Prostate gland (tissue), 2 donors: ENCODE results near the gene FMN1. TPM values are rescaled to one million over a fixed set of nuclear protein-coding genes. Genes with fewer than 3 reads are reported as not detected.

Experiments used
- DNase-seq: peaks from one replicate; pipeline ENCODE4 v3.0.0-alpha.2; 2019; ENCODE audit warnings: low spot score
- H3K27ac ChIP-seq, 2 donors: fragments of 200-600 bp; sonication (generic); 2 replicates each; pipeline ENCODE4 v1.5.1; 2017 to 2019
- H3K27me3 ChIP-seq: fragments of 200-600 bp; sonication (generic); replicated peaks from 2 replicates; pipeline ENCODE4 v1.5.1; 2019; ENCODE audit not compliant: insufficient read depth
- H3K36me3 ChIP-seq, 2 donors: fragments of 200-600 bp; sonication (generic); 1 replicate in 1 of 2; 2 replicates in 1 of 2; pipeline versions ENCODE4 v1.5.1 to v1.8.1; 2017 to 2019
- H3K4me1 ChIP-seq: fragments of 200-600 bp; sonication (generic); replicated peaks from 2 replicates; pipeline ENCODE4 v1.5.1; 2019
- H3K4me3 ChIP-seq, 2 donors: fragments of 200-600 bp; sonication (generic); 2 replicates each; pipeline ENCODE4 v1.5.1; 2017 to 2019
- H3K9me3 ChIP-seq: fragments of 200-600 bp; sonication (generic); 2 replicates; pipeline ENCODE4 v1.5.1; 2017
- CTCF ChIP-seq, 4 experiments: fragments of 200-600 bp in 2 of 4; fragments of 450-650 bp in 2 of 4; sonication (generic) in 2 of 4; IDR thresholded peaks; 1 replicate in 3 of 4; 2 replicates in 1 of 4; pipeline ENCODE4 v1.5.1; 2016 to 2019; ENCODE audit warnings: antibody characterized with exemption in 4 of 4, mild to moderate bottlenecking in 2 of 4, moderate library complexity in 2 of 4
- POLR2A ChIP-seq: fragments of 450-650 bp; IDR thresholded peaks from one replicate; pipeline ENCODE4 v1.6.1; 2016; ENCODE audit warnings: antibody characterized with exemption, mild to moderate bottlenecking
- POLR2AphosphoS5 ChIP-seq: sonication (generic); formaldehyde crosslinking; IDR thresholded peaks from one replicate; pipeline ENCODE4 v1.6.1; 2017; ENCODE audit warnings: antibody characterized with exemption
- WGBS: methylation state at CpG from one replicate; pipeline ENCODE4 v1.1.5; 2018; 5-methylcytosine and 5-hydroxymethylcytosine counted together
- intact Hi-C: fragments of 100-400 bp; cut with DNase I; formaldehyde crosslinking; loops from one replicate; pipeline ENCODE4 v1.14.2; 2022
- total RNA-seq, 2 donors: library from RNA; depleted of rRNA; stranded (reverse); fragments of >200 nt; gene quantifications; one replicate each; pipeline ENCODE4 v1.1.0, GENCODE V29; 2016

Gene FMN1
- total RNA-seq, 2 donors from 2014 or later: 7.1 to 32.5 TPM

DNA sequence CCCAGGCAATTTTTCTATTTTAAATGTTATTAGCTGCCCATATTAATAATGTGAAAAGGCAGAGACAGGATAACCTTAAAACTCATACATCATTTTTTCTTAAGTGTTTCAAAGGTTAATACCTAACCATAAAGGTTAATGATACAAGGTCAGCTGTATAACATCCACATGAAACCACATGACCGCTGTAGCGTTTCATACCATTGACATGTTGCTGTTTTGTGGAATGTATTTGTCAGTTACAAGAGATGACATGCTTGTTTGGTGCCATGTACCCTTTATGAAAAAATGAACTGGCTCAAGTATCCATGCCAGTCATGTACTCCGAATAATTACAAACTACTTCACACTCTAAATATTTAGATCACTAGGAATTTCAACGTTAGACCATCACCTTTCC lies 207.4 kb downstream of the FMN1 start:
- 87% methylated on average over 4 of the region's 4 CpGs for WGBS
- no peaks in the 10 kb centered on the region for H3K27me3 ChIP-seq
- no peak overlapping the region for H3K27ac ChIP-seq
- no peak for DNase-seq
- no peaks in the 10 kb centered on the region for H3K36me3 ChIP-seq
- no peaks in the 10 kb centered on the region for H3K9me3 ChIP-seq
- intact Hi-C loops: no loop called here
- H3K4me3 ChIP-seq: no peak overlapping the region
- no peaks in the 10 kb centered on the region for H3K4me1 ChIP-seq
- TF ChIP-seq POLR2A (no peak), POLR2AphosphoS5 (no peak), CTCF (IDR thresholded peaks at IDR 0.05) (no peak)

- no peaks in the 10 kb centered on the region for H3K27me3 ChIP-seq
- WGBS: 59% methylated on average over 2 of the region's 2 CpGs
- DNase-seq: no peak
- no peak overlapping the region for H3K4me3 ChIP-seq
- no peaks in the 10 kb centered on the region for H3K4me1 ChIP-seq
- intact Hi-C loops: no loop called here
- no peaks in the 10 kb centered on the region for H3K36me3 ChIP-seq
- H3K27ac ChIP-seq: no peak overlapping the region
- no peaks in the 10 kb centered on the region for H3K9me3 ChIP-seq
- TF ChIP-seq POLR2A: no peak
- no peak for TF ChIP-seq CTCF (IDR thresholded peaks at IDR 0.05)
- TF ChIP-seq POLR2AphosphoS5: no peak
Observed at GRCh38 chr15:32986147-32986546, 208.4 kb downstream of the FMN1 start.

GRCh38 chr15:32983679-32984078 lies 210.8 kb downstream of the FMN1 start:
- WGBS: 89% methylated on average over 7 of the region's 7 CpGs
- Histone ChIP-seq H3K4me3 (no peak overlapping the region), H3K4me1 (no peaks in the 10 kb centered on the region), H3K27ac (no peak overlapping the region), H3K9me3 (no peaks in the 10 kb centered on the region), H3K36me3 (no peaks in the 10 kb centered on the region), H3K27me3 (no peaks in the 10 kb centered on the region)
- TF ChIP-seq CTCF (IDR thresholded peaks at IDR 0.05): no peak
- TF ChIP-seq POLR2AphosphoS5: no peak
- TF ChIP-seq POLR2A: no peak
- DNase-seq: no peak
- intact Hi-C loops: no loop called here

- Histone ChIP-seq H3K27ac (no peak overlapping the region), H3K4me3 (no peak overlapping the region), H3K27me3 (no peaks in the 10 kb centered on the region), H3K36me3 (no peaks in the 10 kb centered on the region), H3K9me3 (no peaks in the 10 kb centered on the region), H3K4me1 (no peaks in the 10 kb centered on the region)
- no peak for TF ChIP-seq CTCF (IDR thresholded peaks at IDR 0.05)
- no peak for TF ChIP-seq POLR2AphosphoS5
- no peak for TF ChIP-seq POLR2A
- 89% methylated on average over 4 of the region's 4 CpGs for WGBS
- intact Hi-C loops: no loop called here
- no peak for DNase-seq
Observed at GRCh38 chr15:32982001-32982400, 212.5 kb downstream of the FMN1 start.

DNA sequence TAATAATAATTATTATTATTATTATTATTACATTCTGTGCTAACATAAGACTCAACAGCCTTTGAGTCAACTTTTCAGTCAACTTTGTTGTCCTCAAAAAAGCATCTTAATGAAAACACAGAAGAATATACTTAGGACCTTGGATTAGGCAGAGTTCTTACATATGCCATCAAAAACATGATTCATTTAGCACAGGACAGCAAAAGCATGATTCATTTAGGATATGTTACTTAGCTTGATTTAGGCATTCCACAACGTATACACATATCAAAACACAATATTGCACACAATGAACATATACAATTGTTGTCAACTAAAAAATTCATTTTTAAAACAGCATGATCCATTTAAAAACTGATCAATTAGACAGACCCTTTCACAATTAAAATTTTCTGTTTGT lies 213.0 kb downstream of the FMN1 start:
- WGBS: 78% methylated on average over 1 of the region's 1 CpG
- intact Hi-C loops: no loop called here
- Histone ChIP-seq H3K4me3 (no peak overlapping the region), H3K4me1 (no peaks in the 10 kb centered on the region), H3K27ac (no peak overlapping the region), H3K36me3 (no peaks in the 10 kb centered on the region), H3K9me3 (no peaks in the 10 kb centered on the region), H3K27me3 (no peaks in the 10 kb centered on the region)
- TF ChIP-seq CTCF (IDR thresholded peaks at IDR 0.05) (no peak), POLR2A (no peak), POLR2AphosphoS5 (no peak)
- no peak for DNase-seq
